K562 (cell line): Measurements from ENCODE around the gene PSORS1C2. TPM values are rescaled to one million over a fixed set of nuclear protein-coding genes. Genes with fewer than 3 reads are reported as not detected.

Experiments used
- ATAC-seq: fragments of 200-7000 bp; cut with Tn5 transposase; 3 replicates; pipeline ENCODE4 v1.9.1; 2020; ENCODE audit warnings: moderate library complexity
- BruUV-seq: library from RNA; stranded (reverse); fragments of 400-500 nt; replicated peaks from 2 replicates; lab custom pipeline; 2021; lab: Mats Ljungman, UMichigan
- CTCF ChIA-PET: fragments of 300-600 bp; formaldehyde crosslinking; extraction: SDS; loops from one replicate; lab custom pipeline; 2021; ENCODE audit warnings: low intra/inter-chr PET ratio; lab: Yijun Ruan, JAX
- POLR2A ChIA-PET: fragments of 300-600, 350-650 bp; sonication (Branson Sonifier 250); formaldehyde crosslinking; extraction: SDS; loops from one replicate; lab custom pipeline; 2021; ENCODE audit warnings: antibody characterized with exemption, inconsistent platforms; lab: Yijun Ruan, JAX
- DNase-seq, 4 experiments: peaks; one replicate each; pipeline versions ENCODE4 v3.0.0 to v3.0.0-alpha.2; 2011 to 2018; ENCODE audit warnings: low spot score in 3 of 4, mixed read lengths in 3 of 4; ENCODE audit errors: extremely low read depth in 1 of 4
- FAIRE-seq: peaks from 2 replicates; lab custom pipeline; 2011; peaks lifted over from hg19 to GRCh38; lab: Jason Lieb, UNC
- H2AFZ ChIP-seq: 2 replicates; pipeline ENCODE4 v1.6.0; 2011; ENCODE audit warnings: low read depth, low read length, control low read depth, inconsistent platforms
- H3K27ac ChIP-seq: fragments of 200-600 bp; 3 replicates; pipeline ENCODE4 v1.8.0; 2011; ENCODE audit warnings: low read depth, mild to moderate bottlenecking, control low read depth, inconsistent platforms, low read length, moderate library complexity, mixed read lengths; ENCODE audit errors: extremely low read depth
- H3K27me3 ChIP-seq, 2 experiments: fragments of 300-600 bp in 1 of 2; 2 replicates in 1 of 2; 3 replicates in 1 of 2; pipeline versions ENCODE4 v1.6.0 to v1.8.0; 2011; ENCODE audit warnings: inconsistent platforms in 2 of 2, low read length in 2 of 2, mild to moderate bottlenecking in 1 of 2, mixed read lengths in 1 of 2, moderate library complexity in 1 of 2; ENCODE audit not compliant: control insufficient read depth in 2 of 2, insufficient read depth in 2 of 2
- H3K36me3 ChIP-seq: fragments of 300-600 bp; 3 replicates; pipeline ENCODE4 v1.8.0; 2011; ENCODE audit warnings: mild to moderate bottlenecking, low read length, inconsistent platforms; ENCODE audit not compliant: control insufficient read depth, insufficient read depth
- H3K4me1 ChIP-seq, 2 experiments: fragments of 200-600 bp in 1 of 2; replicated peaks in 1 of 2; 2 replicates in 1 of 2; 3 replicates in 1 of 2; pipeline versions ENCODE4 v1.5.1 to v1.8.0; 2011; ENCODE audit warnings: inconsistent platforms in 2 of 2, low read length in 2 of 2, mild to moderate bottlenecking in 1 of 2, mixed read lengths in 1 of 2, moderate library complexity in 1 of 2; ENCODE audit not compliant: control insufficient read depth in 2 of 2, insufficient read depth in 2 of 2
- H3K4me2 ChIP-seq: 2 replicates; pipeline ENCODE4 v1.6.1; 2011; ENCODE audit warnings: low read length, control low read depth, inconsistent platforms, mixed read lengths; ENCODE audit not compliant: insufficient read depth
- H3K4me3 ChIP-seq: fragments of 200-600 bp; sonication (generic), shearing (Covaris generic); 2 replicates; pipeline ENCODE4 v1.5.1; 2016; ENCODE audit warnings: control low read depth, inconsistent platforms
- H3K79me2 ChIP-seq: fragments of 200-600 bp; 3 replicates; pipeline ENCODE4 v1.8.0; 2011; ENCODE audit warnings: low read length, inconsistent platforms; ENCODE audit not compliant: control insufficient read depth, insufficient read depth
- H3K9ac ChIP-seq, 2 experiments: 2 replicates each; pipeline versions ENCODE4 v1.6.0 to v1.6.1; 2011; ENCODE audit warnings: low read depth in 2 of 2, low read length in 2 of 2, control low read depth in 1 of 2, inconsistent platforms in 1 of 2, mild to moderate bottlenecking in 1 of 2, mixed read lengths in 1 of 2; ENCODE audit not compliant: insufficient read depth in 1 of 2
- H3K9me1 ChIP-seq: one replicate; pipeline ENCODE4 v1.6.0; 2011; ENCODE audit warnings: inconsistent platforms, mild to moderate bottlenecking, low read length, moderate library complexity; ENCODE audit not compliant: control insufficient read depth, insufficient read depth
- H3K9me3 ChIP-seq: replicated peaks from 2 replicates; pipeline ENCODE4 v1.5.1; 2011; ENCODE audit warnings: low read depth, low read length, inconsistent platforms; ENCODE audit not compliant: control insufficient read depth, insufficient read depth
- H4K20me1 ChIP-seq: replicated peaks from 2 replicates; pipeline ENCODE4 v1.6.1; 2011; ENCODE audit warnings: low read length, inconsistent platforms, mixed read lengths; ENCODE audit not compliant: control insufficient read depth, insufficient read depth
- CTCFL ChIP-seq: IDR thresholded peaks from 2 replicates; pipeline ENCODE4 v1.6.1; 2011; ENCODE audit warnings: borderline replicate concordance, low read depth, mild to moderate bottlenecking, moderate library complexity, low read length; ENCODE audit not compliant: insufficient read depth, poor library complexity, severe bottlenecking
- RNF219 ChIP-seq: fragments of 250-450 bp; sonication (Bioruptor Pico); IDR thresholded peaks from 2 replicates; pipeline ENCODE4 v1.5.0; 2022; ENCODE audit warnings: mild to moderate bottlenecking
- WGBS: fragments of 100-300 bp; shearing (Covaris generic); methylation state at CpG from one replicate; pipeline ENCODE4 v1.1.6; 2016; ENCODE audit warnings: low coverage, mixed read lengths; ENCODE audit not compliant: insufficient coverage; ENCODE audit errors: missing lambda C conversion rate; 5-methylcytosine and 5-hydroxymethylcytosine counted together
- in situ Hi-C: fragments of 300-500 bp; cut with MboI; formaldehyde crosslinking; loops from 4 replicates; pipeline ENCODE4 v1.15.0; 2018; ENCODE audit warnings: inconsistent platforms, mixed read lengths
- intact Hi-C: fragments of 100-400 bp; cut with micrococcal nuclease; formaldehyde crosslinking; loops from 2 replicates; pipeline ENCODE4 v1.14.2; 2022
- polyA plus RNA-seq, 8 experiments: library from polyadenylated mRNA; depleted of rRNA in 4 of 8; stranded (reverse) in 5 of 8; unstranded in 3 of 8; fragments of >200 nt; fragmentation: Nextera tagmentation in 2 of 8; fragmentation: Illumina TruSeq in 1 of 8; extraction: Ambion mirVana in 2 of 8; extraction: Trizol in 1 of 8; gene quantifications; 2 replicates each; pipeline versions ENCODE4 v1.2.1 to v1.2.3, GENCODE V29; 2011 to 2014; ENCODE audit warnings: inconsistent platforms in 1 of 8, missing spikeins in 1 of 8
- total RNA-seq, 7 experiments: library from RNA; depleted of rRNA in 6 of 7; stranded (reverse); fragments of >200 nt in 6 of 7; fragmentation: Illumina TruSeq in 2 of 7; extraction: Trizol in 2 of 7; gene quantifications; 2 replicates each; pipeline versions ENCODE4 v1.2.1 to v1.2.3, GENCODE V29; 2011 to 2021; ENCODE audit warnings: low replicate concordance in 1 of 7

Gene PSORS1C2
- total and polyA plus RNA-seq, 9 of the 15 experiments (the other 6 are each of a cell fraction or from before 2014, with no cell fraction given) = not detected

GRCh38 chr6:31110825-31111582 lies 27.9 kb downstream of the PSORS1C2 start:
- 1% methylated on average over 11 of the region's 11 CpGs for WGBS
- H3K9me1 ChIP-seq = no peaks in the 10 kb centered on the region
- H2AFZ ChIP-seq = no peak overlapping the region
- DNase-seq = no peak
- H3K27ac ChIP-seq = no peak overlapping the region
- FAIRE-seq = no peak
- no peaks in the 10 kb centered on the region; a peak in 3 of 5 replicates for H3K4me1 ChIP-seq
- no peak overlapping the region for H3K4me3 ChIP-seq
- no peak overlapping the region for H3K4me2 ChIP-seq
- peak; percentile 38; the same call in 1 of the 3 replicates for ATAC-seq
- H4K20me1 ChIP-seq = peaks cover 3% of the 10 kb centered on the region; the same call in 1 of the 2 replicates
- ChIA-PET POLR2A (interaction anchor here (0.6 to 1.1 kb wide), 3 partner anchors 181 to 494 kb away, joined by 3 read pairs; no protein-coding TSS in a partner anchor), CTCF (no interaction called here)
- H3K36me3 ChIP-seq = no peaks in the 10 kb centered on the region
- no peak overlapping the region for H3K9ac ChIP-seq
- H3K79me2 ChIP-seq = no peaks in the 10 kb centered on the region
- in situ Hi-C loops (no loop called here), intact Hi-C loops (no loop called here)
- no TSS peak for BruUV-seq
- H3K27me3 ChIP-seq = peaks cover 62 to 78% of the 10 kb centered on the region in 2 experiments
- no peak for TF ChIP-seq RNF219
- peak; percentile 2 for TF ChIP-seq CTCFL
- H3K9me3 ChIP-seq = no peaks in the 10 kb centered on the region
